Lung microvascular endothelial cell (primary cell): ENCODE data around the gene TANC1. TPM values are rescaled to one million over a fixed set of nuclear protein-coding genes. Genes with fewer than 3 reads are reported as not detected.
A peak's percentile ranks its signal among the peaks of the same experiment; 100 is the strongest.

Source experiments
- DNase-seq, 2 donors: peaks; one replicate each; pipeline versions ENCODE4 v3.0.0 to v3.0.0-alpha.2; 2010; ENCODE audit warnings: low read depth in 2 of 2
- total RNA-seq: library from RNA; depleted of rRNA; stranded (reverse); fragments of >200 nt; gene quantifications from 2 replicates; pipeline ENCODE4 v1.2.1, GENCODE V29; 2014

The TANC1 gene
- total RNA-seq, 1 donor from 2014 or later, result 64.7 TPM

GRCh38 chr2:158993721-158994587 is 25.5 kb downstream of the TANC1 start:
- DNase-seq, result no peak

- DNase-seq, result no peak
Measured at GRCh38 chr2:158994920-158995676, 26.7 kb downstream of the TANC1 start.

- no peak for DNase-seq
Measured at GRCh38 chr2:158995677-158996049, 27.2 kb downstream of the TANC1 start.

GRCh38 chr2:158996378-158996993 is 28.0 kb downstream of the TANC1 start:
- no peak for DNase-seq

- peak in 1 of 2 donors; percentile 53 for DNase-seq
Measured at GRCh38 chr2:158997037-158997790, 28.8 kb downstream of the TANC1 start.

- peak; percentile 31 to 93 for DNase-seq
Measured at GRCh38 chr2:158998551-158999248, 30.3 kb downstream of the TANC1 start.

GRCh38 chr2:158999458-158999857 is 31.0 kb downstream of the TANC1 start:
- DNase-seq, result peak; percentile 51 to 78

- DNase-seq, result no peak
Measured at GRCh38 chr2:159000072-159000471, 31.6 kb downstream of the TANC1 start.

GRCh38 chr2:159002462-159003111 is 34.1 kb downstream of the TANC1 start:
- DNase-seq, result no peak

GRCh38 chr2:159003555-159003954 is 35.1 kb downstream of the TANC1 start:
- DNase-seq, result no peak

GRCh38 chr2:159004849-159005248 is 36.4 kb downstream of the TANC1 start:
- no peak for DNase-seq

- no peak for DNase-seq
Measured at GRCh38 chr2:159009940-159010339, 41.5 kb downstream of the TANC1 start.

GRCh38 chr2:159010340-159010739 is 41.9 kb downstream of the TANC1 start:
- peak in 1 of 2 donors; percentile 31 for DNase-seq

GRCh38 chr2:159010963-159011362 is 42.5 kb downstream of the TANC1 start:
- peak in 1 of 2 donors; percentile 28 for DNase-seq

- DNase-seq, result no peak
Measured at GRCh38 chr2:159012142-159012541, 43.7 kb downstream of the TANC1 start.

GRCh38 chr2:159013103-159013502 is 44.7 kb downstream of the TANC1 start:
- DNase-seq, result no peak

GRCh38 chr2:159015174-159015573 is 46.7 kb downstream of the TANC1 start:
- DNase-seq, result no peak

- DNase-seq, result no peak
Measured at GRCh38 chr2:159015823-159016222, 47.4 kb downstream of the TANC1 start.

- no peak for DNase-seq
Measured at GRCh38 chr2:159017837-159018236, 49.4 kb downstream of the TANC1 start.

GRCh38 chr2:159019021-159019420 is 50.6 kb downstream of the TANC1 start:
- DNase-seq, result no peak
